Epithelial cell of proximal tubule (primary cell): ENCODE results near the gene ETHE1. TPM values are rescaled to one million over a fixed set of nuclear protein-coding genes. Genes with fewer than 3 reads are reported as not detected.

Experiments used
- DNase-seq: peaks from one replicate; pipeline ENCODE4 v3.0.0-alpha.2; 2011; ENCODE audit warnings: low read depth
- H3K4me3 ChIP-seq: 2 replicates; pipeline ENCODE4 v1.5.1; 2011; ENCODE audit warnings: low read depth, mild to moderate bottlenecking, low read length
- CTCF ChIP-seq: conservative IDR thresholded peaks from 2 replicates; pipeline ENCODE4 v1.5.1; 2012; ENCODE audit warnings: low read depth, mild to moderate bottlenecking, low read length
- total RNA-seq: library from RNA; depleted of rRNA; stranded (reverse); fragments of >200 nt; gene quantifications from 2 replicates; pipeline ENCODE4 v1.2.3, GENCODE V29; 2015

ETHE1 gene
- total RNA-seq, 1 donor from 2014 or later: 55.9 TPM

- DNase-seq: peak; percentile 42
- peak overlapping the region; percentile 53 for H3K4me3 ChIP-seq
- TF ChIP-seq CTCF: no peak
Observed at GRCh38 chr19:43474986-43475705, 51.9 kb downstream of the ETHE1 start.

GRCh38 chr19:43474487-43474886, 52.5 kb downstream of the ETHE1 start:
- DNase-seq: no peak
- H3K4me3 ChIP-seq: peak overlapping the region; percentile 53
- no peak for TF ChIP-seq CTCF

- TF ChIP-seq CTCF: no peak
- DNase-seq: no peak
- H3K4me3 ChIP-seq: no peak overlapping the region
Observed at GRCh38 chr19:43471091-43471490, 55.9 kb downstream of the ETHE1 start.

GRCh38 chr19:43470288-43470687, 56.7 kb downstream of the ETHE1 start:
- no peak for TF ChIP-seq CTCF
- no peak for DNase-seq

GRCh38 chr19:43469160-43469480, 57.9 kb downstream of the ETHE1 start:
- no peak for TF ChIP-seq CTCF
- H3K4me3 ChIP-seq: no peak overlapping the region
- no peak for DNase-seq

More at GRCh38 chr19:43470288-43470687, 56.7 kb downstream of the ETHE1 start:
- H3K4me3 ChIP-seq: no peak overlapping the region

GRCh38 chr19:43468354-43469159, 58.4 kb downstream of the ETHE1 start:
- H3K4me3 ChIP-seq: no peak overlapping the region
- no peak for TF ChIP-seq CTCF
- no peak for DNase-seq
